ENCODE results near the gene CBLB.
A peak's percentile ranks its signal among the peaks of the same experiment; 100 is the strongest.
"Not testable (repeated sequence)": the region's sequence is repeated elsewhere in the genome, so short reads cannot be mapped to it uniquely, and the experiment has no call there.

Gene CBLB

DNA sequence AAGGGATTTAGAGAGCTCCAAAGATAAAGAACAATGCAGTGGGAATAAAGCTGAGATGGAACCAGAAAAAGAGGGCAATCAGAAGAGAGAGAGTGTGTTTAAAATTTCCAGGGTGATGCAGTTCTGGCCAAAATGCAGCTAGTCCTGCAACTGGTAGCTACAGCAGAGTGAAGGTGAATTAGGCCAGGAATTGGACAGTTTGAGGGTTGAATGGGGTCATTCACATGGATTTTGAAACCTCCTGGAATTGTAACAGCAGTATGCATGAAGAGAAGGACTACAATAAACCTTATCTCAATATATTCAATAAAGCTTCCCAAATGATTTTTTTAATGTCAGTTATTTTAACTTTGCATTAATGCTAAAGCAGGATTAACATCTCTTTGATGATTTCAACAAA, 85.2 kb downstream of the CBLB start:
- no peak for DNase-seq

DNA sequence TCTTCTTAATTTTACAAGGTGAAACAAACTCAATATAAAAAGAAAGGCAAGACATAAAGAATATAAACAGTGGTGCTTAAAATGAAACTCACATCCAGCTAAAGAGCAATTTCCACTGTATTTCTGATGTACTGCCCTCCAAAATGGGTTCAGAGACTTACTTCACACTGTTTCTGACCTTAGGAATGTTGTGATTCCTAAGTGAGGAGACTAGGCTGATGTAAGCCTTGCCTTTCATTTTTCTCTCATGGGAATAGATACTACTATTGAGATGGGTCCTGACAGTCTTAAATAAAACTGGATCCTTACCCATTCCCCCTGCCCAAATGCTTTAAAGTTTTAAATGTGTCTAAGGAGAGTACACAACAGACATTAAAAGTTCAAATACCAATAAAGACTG, 86.9 kb downstream of the CBLB start:
- no peak for DNase-seq

DNA sequence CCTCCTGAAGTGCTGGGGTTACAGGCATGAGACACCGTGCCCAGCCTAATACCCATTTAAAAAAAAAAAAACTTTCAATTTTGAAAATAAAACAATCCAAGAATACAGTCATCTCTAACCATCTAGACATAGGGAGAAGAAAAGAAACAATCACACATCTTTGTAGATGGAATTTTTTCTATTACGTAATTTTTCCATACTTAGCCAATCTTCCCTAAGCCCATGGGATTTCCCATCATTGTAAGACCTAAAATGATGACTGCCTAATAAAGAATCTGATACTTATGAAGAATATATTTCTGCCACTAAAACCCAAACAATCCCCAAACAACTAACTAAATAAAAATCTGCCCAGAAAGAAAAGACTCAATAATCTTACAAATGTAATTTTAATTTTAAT, 88.7 kb downstream of the CBLB start:
- no peak for DNase-seq

DNA sequence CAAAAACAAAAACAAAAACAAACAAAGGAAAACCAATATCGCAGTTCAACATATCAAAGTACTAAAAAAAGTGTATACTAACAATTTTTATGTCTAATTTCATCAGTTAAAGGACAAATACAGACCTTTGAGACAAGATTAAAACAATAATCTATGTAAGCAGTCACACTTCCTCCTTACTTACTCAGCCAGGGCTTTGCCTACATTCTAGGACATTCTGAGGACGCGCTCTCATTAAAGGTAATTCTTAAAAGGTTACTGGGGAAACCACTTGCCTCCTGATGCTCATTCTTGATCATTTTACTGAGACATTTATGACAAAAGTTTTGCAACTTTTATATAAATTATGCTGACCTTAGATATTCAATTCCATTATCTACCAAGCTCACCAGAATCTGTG, 93.4 kb downstream of the CBLB start:
- DNase-seq, result no peak

DNA sequence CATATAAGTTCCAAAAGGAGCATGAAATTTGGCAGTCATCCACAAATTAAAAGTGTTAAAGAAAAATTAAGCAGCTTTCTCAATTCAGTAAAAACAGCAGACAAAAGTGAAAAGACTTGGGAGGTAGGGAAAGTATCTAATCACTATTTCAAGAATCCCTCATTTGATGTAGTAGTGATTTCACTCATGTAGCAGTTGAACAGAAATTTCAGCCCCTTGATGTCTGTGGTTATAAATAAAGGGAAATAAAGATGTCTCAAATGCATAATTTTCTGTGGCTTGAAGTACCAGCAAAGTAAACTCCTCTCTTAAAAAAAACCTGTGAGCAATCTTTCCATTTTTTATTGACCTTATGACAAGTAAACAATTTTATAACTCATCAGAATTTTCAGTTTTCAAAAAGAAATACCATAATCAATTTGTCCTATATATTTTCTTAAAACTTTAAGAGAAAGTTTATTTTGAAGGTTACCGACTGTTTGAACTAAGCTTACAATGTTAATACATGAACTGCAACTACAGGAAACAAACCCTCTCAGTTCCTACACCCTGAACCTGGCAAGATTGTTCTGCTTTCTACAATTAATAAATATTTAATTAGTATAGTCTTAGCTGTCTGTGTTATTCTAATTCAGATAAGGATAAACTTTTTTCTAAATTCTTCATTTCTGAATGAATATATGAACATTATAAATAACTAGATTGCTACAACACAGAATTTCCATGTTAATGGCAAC, 94.2 kb downstream of the CBLB start:
- no peak for DNase-seq

DNA sequence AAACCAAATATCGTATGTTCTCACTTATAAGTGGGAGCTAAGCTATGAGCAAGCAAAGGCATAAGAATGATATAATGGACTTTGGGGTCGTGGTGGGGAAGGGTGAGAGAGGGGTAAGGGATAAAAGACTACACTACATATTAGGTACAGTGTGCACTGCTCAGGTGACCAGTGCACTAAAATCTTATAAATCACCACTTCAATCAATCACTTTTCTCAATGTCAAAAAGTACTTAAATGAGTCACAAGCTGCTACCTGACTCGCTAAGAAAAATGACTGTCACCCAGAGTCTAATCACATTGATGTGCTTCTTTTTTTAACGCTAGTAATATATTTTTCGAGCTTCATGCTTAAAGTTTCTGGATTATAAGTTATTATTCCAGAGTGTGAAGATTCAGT, 95.5 kb downstream of the CBLB start:
- peak in 1 of 5 donors; percentile 11 for DNase-seq

DNA sequence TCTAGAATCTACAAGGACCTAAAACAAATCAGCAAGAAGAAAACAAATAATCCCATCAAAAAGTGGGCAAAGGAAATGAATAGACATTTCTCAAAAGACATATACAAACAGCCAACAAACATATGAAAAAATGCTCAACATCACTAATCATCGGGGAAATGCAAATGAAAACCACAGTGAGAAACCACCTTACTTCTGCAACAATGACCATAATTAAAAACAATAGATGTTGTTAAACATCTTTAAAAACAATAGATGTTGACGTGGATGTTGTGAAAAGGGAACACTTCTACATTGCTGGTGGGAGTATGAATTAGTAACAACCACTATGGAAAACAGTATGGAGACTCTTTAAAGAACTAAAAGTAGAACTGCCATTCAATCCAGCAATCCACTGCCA, 96.2 kb downstream of the CBLB start:
- no peak for DNase-seq

DNA sequence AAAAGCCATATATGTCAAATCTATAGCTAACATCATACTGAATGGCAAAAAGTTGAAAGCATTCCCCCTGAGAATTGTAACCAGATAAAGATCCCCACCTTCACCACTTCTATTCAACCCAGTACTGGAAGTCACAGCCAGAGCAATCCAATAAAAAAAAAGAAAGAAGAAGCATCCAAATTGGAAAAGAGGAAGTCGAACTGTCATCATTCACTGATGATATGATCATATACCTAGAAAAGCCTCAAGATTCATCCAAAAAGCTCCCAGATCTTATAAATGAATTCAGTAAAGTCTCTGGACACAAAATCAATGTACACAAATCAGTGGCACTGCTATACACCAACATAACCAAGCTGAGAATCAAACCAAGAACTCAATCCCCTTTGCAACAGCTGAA, 97.4 kb downstream of the CBLB start:
- no peak for DNase-seq

DNA sequence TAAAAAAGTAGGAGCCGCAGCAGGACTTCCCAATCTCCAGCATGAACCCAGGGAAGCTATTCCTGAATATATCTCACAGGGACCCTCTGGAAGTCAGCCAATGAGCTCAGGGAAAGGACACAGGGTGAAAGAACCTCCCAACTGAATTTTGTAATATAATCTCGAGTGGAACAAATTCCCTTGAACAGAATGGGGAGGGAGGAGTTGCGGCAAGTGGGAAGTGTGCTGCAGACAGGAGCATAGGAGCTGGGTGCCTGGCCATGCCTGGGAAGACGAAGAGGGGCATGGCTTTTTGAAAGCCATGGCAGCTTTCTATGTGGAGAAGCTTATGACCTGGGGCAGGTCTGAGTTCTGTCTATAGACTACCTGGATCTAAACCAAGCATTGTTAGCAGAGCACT, 98.4 kb downstream of the CBLB start:
- DNase-seq, result no peak

DNA sequence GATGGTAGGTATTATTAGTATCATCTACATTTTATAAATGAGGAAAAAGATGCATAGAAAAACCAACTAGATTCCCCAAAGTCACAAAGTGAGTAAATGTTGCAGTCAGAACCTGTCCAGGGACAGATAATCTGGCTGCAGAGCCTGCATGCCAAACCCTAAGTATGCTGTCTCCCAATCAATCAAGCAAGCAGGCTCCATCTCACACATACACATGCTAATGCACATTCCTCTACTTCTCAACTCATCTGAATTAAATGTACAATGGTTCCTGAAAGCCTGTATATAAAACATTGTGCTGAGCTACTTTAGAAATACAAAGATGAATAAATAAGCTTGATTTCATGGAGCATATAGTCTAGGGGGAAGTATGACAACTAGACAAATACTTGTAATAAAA, 101.0 kb downstream of the CBLB start:
- no peak for DNase-seq

DNA sequence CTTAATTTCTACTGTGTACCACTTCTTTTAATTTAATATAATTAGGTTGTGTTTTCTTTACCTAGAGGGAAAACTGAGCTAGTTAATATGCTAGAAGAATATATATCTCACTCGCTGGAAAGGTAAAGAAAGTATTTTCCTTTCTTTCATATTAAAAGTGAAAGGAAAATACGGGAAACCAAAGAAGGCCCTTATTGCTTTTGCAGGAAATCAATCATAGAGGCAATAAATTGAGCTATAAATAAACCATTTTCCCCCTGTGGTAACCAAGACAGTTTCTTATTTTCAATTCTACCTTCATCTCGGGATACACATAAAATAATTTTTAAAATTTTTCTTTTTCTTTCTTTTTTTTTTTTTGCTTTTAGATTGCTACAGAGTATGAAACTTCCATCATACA, 101.6 kb downstream of the CBLB start:
- no peak for DNase-seq

DNA sequence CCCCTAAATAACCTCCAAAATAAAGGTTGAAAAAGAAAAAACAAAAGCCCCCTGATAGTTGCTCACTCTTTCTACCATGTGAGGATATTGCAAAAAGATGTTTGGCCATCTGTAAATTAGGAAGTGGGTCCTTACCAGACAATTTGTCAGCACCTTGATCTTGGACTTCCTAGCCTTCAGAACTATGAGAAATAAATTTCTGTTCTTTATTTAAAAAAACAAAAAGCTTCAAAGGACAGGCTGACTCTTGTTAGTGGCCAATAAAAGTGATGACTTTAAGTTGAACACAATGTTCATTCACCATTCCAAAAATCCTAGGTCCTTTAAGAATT, 103.5 kb downstream of the CBLB start:
- no peak for DNase-seq

DNA sequence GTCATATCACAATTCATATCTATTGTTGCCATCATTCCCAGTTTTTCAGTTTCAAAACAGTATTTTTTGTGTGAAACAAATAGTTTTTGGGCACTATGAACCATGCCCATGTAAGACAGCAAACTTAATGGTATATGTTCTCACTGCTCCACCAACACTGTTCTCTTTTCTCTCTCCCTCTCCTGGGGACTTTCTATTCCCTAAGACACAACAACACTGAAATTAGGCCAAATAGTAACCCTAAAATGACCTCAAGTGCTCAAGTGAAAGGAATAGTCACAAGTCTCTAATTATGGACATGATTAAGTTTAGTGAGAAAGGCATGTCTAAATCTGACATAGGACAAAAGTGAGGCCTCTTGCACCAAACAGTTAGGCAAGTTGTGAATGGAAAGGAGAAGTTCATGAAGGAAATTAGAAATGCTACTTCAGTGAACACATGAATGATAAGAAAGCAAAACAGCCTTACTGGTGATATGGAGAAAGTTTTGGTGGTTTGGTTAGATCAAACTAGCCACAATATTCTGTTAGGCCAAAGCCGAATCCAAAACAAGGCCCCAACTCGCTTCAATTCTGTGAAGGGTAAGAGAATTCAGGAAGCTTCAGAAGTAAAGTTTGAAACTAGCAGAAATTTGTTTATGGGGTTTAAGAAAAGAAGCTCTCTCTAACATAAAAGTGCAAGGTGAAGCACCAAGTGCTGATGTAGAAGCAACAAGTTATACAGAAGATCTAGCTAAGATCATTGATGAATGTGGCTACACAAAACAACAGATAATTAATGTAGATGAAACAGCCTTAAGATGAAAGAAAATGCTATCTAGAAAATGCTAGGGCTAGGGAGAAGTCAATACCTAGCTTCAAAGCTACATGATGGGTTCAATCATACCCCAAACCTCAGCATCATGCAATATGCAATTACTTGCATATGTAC, 104.2 kb downstream of the CBLB start:
- DNase-seq, result peak in 1 of 5 donors; percentile 41

DNA sequence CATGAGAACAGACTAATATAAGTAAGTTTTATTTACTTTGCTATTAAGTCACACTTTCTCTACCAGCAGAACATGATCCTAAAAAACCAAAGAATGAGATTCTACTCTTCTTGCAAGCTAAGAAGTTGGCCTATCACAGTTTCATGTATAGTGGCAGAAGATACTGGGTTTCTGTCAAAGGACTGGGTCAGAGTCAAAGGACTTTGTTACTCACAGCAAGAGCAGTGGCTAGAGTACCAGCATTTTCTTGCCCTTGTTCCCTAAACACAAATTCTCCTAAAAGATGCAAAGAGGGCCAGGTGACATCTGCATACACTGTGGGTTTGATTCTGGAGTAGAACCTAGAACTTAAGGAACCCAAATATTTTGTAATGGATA, 105.2 kb downstream of the CBLB start:
- DNase-seq, result no peak

DNA sequence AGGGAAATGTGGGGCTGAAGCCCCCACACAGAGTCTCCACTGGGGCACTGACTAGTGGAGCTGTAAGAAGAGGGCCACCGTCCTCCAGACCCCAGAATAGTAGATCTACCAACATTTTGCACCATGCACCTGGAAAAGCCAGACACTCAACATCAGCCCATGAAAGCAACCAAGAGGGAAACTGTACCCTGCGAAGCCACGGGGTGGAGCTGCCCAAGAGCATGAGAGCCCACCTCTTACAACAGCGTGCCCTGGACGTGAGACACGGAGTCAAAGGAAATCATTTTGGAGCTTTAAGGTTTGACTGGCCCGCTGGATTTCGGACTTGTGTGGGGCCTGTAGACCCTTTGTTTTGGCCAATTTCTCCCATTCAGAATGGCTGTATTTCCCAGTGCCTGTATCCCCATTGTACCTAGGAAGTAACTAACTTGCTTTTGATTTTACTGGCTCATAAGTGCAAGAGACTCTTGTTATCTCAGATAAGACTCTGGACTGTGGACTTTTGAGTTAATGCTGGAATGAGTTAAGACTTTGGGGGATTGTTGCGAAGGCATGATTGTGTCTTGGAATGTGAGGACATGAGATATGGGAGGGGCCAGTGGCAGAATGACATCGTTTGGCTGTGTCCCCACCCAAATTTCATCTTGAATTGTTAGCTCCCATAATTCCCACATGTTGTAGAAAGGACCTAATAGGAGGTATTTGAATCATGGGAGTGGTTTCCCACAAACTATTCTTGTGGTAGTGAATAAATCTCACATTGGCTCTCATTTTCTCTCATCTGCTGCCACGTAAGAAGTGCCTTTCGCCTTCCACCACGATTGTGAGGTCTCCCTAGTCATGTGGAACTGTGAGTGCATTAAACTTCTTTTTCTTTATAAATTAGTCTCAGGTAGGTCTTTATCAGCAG, 105.8 kb downstream of the CBLB start:
- no peak for DNase-seq

DNA sequence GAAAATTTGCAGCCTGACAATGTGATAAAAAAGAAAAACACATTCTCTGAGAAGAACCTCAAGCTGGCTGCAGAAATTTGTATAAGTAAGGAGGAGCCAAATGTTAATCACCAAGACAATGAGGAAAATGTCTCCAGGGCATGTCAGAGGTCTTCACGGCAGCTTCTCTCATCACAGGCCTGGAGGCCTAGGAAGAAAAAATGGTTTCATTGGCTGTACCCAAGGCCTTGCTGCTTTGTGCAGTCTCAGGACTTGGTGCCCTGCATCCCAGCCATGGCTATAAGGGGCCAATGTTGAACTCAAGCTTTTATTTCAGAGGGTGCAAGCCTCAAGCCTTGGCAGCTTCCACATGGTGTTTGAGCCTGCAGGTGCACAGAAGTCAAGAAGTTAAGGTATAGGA, 106.6 kb downstream of the CBLB start:
- not testable (repeated sequence) for DNase-seq

DNA sequence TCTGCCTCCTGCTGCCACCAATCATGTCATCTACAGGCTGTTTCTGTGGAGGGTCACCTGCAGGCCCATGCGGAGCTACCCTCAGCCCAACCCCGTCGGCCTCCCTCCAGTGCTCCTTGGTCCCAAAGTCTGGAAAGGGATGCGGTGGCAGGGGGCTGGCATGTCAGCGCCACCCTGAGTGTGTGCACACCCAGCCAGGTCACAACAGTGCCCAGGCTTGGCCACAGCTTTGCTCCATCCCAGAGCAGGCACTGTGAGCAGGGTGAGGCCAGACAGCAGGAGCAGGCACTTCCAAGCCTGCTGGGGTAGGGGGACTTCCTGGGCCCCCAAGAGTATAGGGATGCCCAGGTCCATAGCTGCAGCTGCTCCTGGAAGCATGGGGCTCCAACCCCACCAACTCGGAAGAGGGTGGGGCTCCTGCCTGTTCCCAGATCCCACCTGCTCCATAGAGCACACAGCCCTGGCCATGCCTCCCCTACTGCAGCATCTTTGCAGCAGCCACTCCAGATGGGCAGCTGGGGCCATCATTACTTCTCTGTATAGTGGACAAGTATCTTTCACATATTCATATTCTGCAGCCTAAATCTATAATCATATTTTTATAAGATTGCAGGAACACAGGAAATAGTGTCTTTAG, 109.3 kb downstream of the CBLB start:
- no peak for DNase-seq

DNA sequence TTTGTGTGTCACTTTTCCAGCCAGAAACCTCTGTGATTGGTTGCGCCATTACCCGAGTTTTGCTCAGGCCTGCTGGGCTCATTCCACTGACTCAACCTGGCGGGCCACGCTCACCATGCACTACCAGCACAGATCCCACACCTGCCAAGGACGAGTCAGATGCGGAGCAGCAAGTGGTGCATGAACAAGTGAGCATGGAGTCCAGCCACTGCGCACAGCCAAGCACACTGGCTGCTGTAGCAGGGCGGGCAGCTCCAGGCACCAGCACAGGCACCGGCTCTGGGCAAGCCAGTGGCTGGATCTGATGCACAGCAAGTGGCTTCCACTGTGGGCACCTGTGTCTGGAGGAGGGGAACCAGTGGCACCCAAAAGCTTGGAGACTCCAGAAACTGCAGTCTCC, 110.4 kb downstream of the CBLB start:
- DNase-seq, result no peak

DNA sequence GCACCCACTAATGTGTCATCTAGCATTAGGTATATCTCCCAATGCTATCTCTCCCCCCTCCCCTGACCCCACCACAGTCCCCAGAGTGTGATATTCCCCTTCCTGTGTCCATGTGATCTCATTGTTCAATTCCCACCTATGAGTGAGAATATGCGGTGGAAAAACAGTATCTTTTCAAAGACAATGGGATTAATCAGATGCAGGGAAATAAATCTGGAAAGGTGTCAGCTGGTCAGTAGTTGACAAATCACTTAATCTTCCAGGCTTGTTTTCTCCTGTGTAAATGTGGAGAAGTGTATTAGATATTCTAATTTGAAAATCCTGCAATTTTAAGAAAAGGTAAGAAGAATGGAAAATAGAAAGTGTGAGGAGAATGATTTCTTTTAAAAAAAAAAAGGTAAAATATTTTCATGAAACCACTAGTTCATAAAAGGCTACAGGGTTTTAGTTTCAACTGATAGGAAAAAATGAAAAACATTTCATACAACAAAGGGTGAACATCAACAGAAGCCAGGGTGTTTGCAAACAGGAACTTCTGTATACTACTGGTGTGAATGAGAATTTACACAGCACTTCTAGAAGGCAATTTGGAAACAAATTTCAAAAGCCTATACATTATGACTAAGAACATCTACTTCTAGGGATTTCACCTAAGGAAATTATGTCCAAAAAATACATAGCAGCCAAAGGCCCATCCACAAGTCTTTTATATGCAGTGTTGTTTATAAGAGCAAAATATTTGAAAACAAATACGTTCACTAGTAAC, 113.5 kb downstream of the CBLB start:
- DNase-seq, result peak in 1 of 5 donors; percentile 23

DNA sequence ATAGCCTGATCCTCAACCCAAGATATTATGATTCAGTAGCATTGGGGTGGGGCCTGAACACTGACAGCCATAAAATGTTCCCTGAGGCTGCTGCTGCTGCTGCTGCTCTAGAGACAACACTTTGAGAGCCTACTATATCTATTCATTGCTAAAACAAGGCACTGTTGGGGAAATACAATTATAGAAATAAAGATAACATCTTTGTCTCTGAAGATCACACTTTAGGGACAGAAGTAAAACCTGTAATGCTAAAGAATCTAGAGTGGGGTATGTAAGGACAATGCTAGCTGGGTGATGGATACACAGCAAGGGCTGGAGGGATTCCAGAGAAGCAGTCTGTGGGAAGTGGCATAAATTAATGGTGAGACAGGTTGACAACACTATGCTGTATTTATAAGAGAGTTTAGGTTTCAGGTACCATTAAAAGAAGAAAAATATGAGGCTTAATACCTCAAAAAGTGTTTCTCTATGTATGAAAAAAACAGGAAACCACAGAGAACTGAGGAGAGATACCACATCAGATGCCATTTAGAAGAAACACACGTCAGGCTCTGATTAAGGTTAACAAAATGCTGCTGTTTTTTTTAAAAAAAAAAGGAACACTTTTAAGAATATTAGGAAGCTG, 115.9 kb downstream of the CBLB start:
- DNase-seq, result peak in 3 of 5 donors; percentile 25 to 79 (median 27)

DNA sequence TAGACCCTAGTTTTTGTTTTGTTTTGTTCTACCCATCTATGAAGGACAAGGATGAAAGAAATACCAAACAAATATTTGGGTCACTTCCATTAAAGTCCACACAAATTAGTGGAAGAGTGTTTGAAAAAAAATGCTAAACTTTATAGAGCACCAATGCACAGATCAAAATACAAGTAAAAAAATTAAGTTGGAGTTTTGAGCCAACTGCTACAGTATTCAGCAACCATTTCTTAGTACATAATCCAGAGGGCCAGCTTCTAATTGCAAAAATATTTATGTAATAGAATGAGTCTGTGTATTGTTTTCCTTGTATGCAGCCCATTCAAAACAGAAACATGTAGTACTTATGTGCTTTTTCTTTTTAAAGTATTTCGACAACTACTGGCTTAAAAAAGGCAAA, 121.1 kb downstream of the CBLB start:
- DNase-seq, result no peak

Data from T-helper 1 cell (primary cell).